IMR-90 (cell line): ENCODE data around the gene EPHA2. TPM values are rescaled to one million over a fixed set of nuclear protein-coding genes. Genes with fewer than 3 reads are reported as not detected.

Source experiments
- ATAC-seq: fragments of 200-7000 bp; cut with Tn5 transposase; 2 replicates; pipeline ENCODE4 v1.9.1; 2020; ENCODE audit warnings: low read depth, mild to moderate bottlenecking, moderate library complexity
- BruUV-seq: library from RNA; stranded (reverse); fragments of 400-500 nt; replicated peaks from 2 replicates; lab custom pipeline; 2021; lab: Mats Ljungman, UMichigan
- CTCF ChIA-PET: fragments of 300-600 bp; formaldehyde crosslinking; extraction: SDS; loops from one replicate; lab custom pipeline; 2021; ENCODE audit warnings: antibody characterized with exemption; lab: Yijun Ruan, JAX
- POLR2A ChIA-PET: fragments of 300-600 bp; sonication (Branson Sonifier 250); formaldehyde crosslinking; loops from one replicate; lab custom pipeline; 2022; ENCODE audit warnings: antibody characterized with exemption; ENCODE audit not compliant: unreplicated experiment; lab: Charles Lee
- DNase-seq: peaks from one replicate; pipeline ENCODE4 v3.0.0; 2013
- H2AFZ ChIP-seq: replicated peaks from 2 replicates; pipeline ENCODE3; 2013; ENCODE audit warnings: low read length, mild to moderate bottlenecking; ENCODE audit not compliant: poor library complexity
- H2AK5ac ChIP-seq: 2 replicates; pipeline ENCODE4 v1.6.1; 2013; ENCODE audit warnings: low read depth, low read length, inconsistent platforms
- H2AK9ac ChIP-seq: replicated peaks from 2 replicates; pipeline ENCODE3; 2013; ENCODE audit warnings: mild to moderate bottlenecking, low read depth, low read length, moderate library complexity; ENCODE audit not compliant: poor library complexity
- H2BK120ac ChIP-seq: 2 replicates; pipeline ENCODE4 v1.6.1; 2013; ENCODE audit warnings: low read depth, low read length, inconsistent platforms
- H2BK15ac ChIP-seq: 3 replicates; pipeline ENCODE4 v1.6.1; 2013; ENCODE audit warnings: low read depth, low read length, inconsistent platforms
- H2BK20ac ChIP-seq: 2 replicates; pipeline ENCODE4 v1.6.1; 2013; ENCODE audit warnings: low read depth, mild to moderate bottlenecking, inconsistent platforms, low read length, moderate library complexity
- H2BK5ac ChIP-seq: 2 replicates; pipeline ENCODE4 v1.6.1; 2013; ENCODE audit warnings: mild to moderate bottlenecking, low read depth, low read length, inconsistent platforms; ENCODE audit not compliant: poor library complexity, severe bottlenecking
- H3K14ac ChIP-seq: replicated peaks from 2 replicates; pipeline ENCODE4 v1.6.1; 2013; ENCODE audit warnings: low read depth, low read length, inconsistent platforms
- H3K18ac ChIP-seq: 2 replicates; pipeline ENCODE4 v1.6.1; 2013; ENCODE audit warnings: low read depth, low read length, control low read depth
- H3K23ac ChIP-seq: 2 replicates; pipeline ENCODE4 v1.6.1; 2013; ENCODE audit warnings: low read depth, low read length, inconsistent platforms
- H3K27ac ChIP-seq: 2 replicates; pipeline ENCODE4 v1.5.1; 2013; ENCODE audit warnings: mild to moderate bottlenecking, control low read depth, low read length; ENCODE audit not compliant: insufficient read depth
- H3K27me3 ChIP-seq: 2 replicates; pipeline ENCODE4 v1.6.1; 2013; ENCODE audit warnings: low read length; ENCODE audit not compliant: control insufficient read depth, insufficient read depth
- H3K36me3 ChIP-seq: 2 replicates; pipeline ENCODE4 v1.6.1; 2013; ENCODE audit warnings: low read length, mixed read lengths; ENCODE audit not compliant: control insufficient read depth, insufficient read depth
- H3K4ac ChIP-seq: 2 replicates; pipeline ENCODE4 v1.6.1; 2013; ENCODE audit warnings: low read depth, low read length, inconsistent platforms
- H3K4me1 ChIP-seq: 2 replicates; pipeline ENCODE4 v1.6.1; 2013; ENCODE audit warnings: low read length, mixed read lengths; ENCODE audit not compliant: control insufficient read depth, insufficient read depth
- H3K4me2 ChIP-seq: 2 replicates; pipeline ENCODE4 v1.6.1; 2013; ENCODE audit warnings: low read depth, mild to moderate bottlenecking, control low read depth, low read length, moderate library complexity
- H3K4me3 ChIP-seq: 2 replicates; pipeline ENCODE4 v1.5.1; 2013; ENCODE audit warnings: low read depth, mild to moderate bottlenecking, control low read depth, low read length, moderate library complexity; ENCODE audit not compliant: insufficient read depth
- H3K56ac ChIP-seq: 2 replicates; pipeline ENCODE4 v1.6.1; 2013; ENCODE audit warnings: low read length, inconsistent platforms; ENCODE audit not compliant: insufficient read depth; ENCODE audit errors: extremely low read depth
- H3K79me1 ChIP-seq, 2 experiments: 2 replicates each; pipeline ENCODE4 v1.6.1; 2013; ENCODE audit warnings: low read length in 2 of 2, inconsistent platforms in 1 of 2, low read depth in 1 of 2
- H3K9ac ChIP-seq: 2 replicates; pipeline ENCODE4 v1.6.1; 2013; ENCODE audit warnings: low read depth, low read length, control low read depth
- H3K9me1 ChIP-seq: 2 replicates; pipeline ENCODE4 v1.6.1; 2013; ENCODE audit warnings: low read length, inconsistent platforms; ENCODE audit not compliant: insufficient read depth
- H3K9me3 ChIP-seq: 2 replicates; pipeline ENCODE4 v1.6.1; 2013; ENCODE audit warnings: low read length; ENCODE audit not compliant: control insufficient read depth, insufficient read depth
- H4K20me1 ChIP-seq: 2 replicates; pipeline ENCODE4 v1.6.1; 2013; ENCODE audit warnings: low read length, inconsistent platforms; ENCODE audit not compliant: insufficient read depth
- H4K5ac ChIP-seq: 2 replicates; pipeline ENCODE4 v1.6.1; 2013; ENCODE audit warnings: mild to moderate bottlenecking, low read depth, low read length, control low read depth
- H4K8ac ChIP-seq, 2 experiments: 2 replicates each; pipeline ENCODE4 v1.6.1; 2013; ENCODE audit warnings: low read depth in 2 of 2, low read length in 2 of 2, control low read depth in 1 of 2, inconsistent platforms in 1 of 2
- H4K91ac ChIP-seq: 2 replicates; pipeline ENCODE4 v1.6.1; 2013; ENCODE audit warnings: low read depth, low read length, inconsistent platforms; ENCODE audit not compliant: insufficient read depth
- BHLHE40 ChIP-seq: fragments of 150-350 bp; IDR thresholded peaks from 2 replicates; pipeline ENCODE4 v1.6.1; 2016; ENCODE audit warnings: mild to moderate bottlenecking, low read depth, low read length
- CEBPB ChIP-seq: IDR thresholded peaks from 2 replicates; pipeline ENCODE4 v1.6.1; 2012; ENCODE audit warnings: low read depth, low read length, improper control_type of control experiment
- CHD1 ChIP-seq: IDR thresholded peaks from 2 replicates; pipeline ENCODE4 v1.6.1; 2012; ENCODE audit warnings: low read depth, low read length, improper control_type of control experiment
- CTCF ChIP-seq: conservative IDR thresholded peaks from 2 replicates; pipeline ENCODE4 v1.5.1; 2012; ENCODE audit warnings: mild to moderate bottlenecking, low read depth, low read length, improper control_type of control experiment
- ELK1 ChIP-seq: fragments of 150-350 bp; IDR thresholded peaks from 2 replicates; pipeline ENCODE4 v1.6.1; 2016; ENCODE audit warnings: low read depth, mild to moderate bottlenecking, low read length, moderate library complexity, borderline replicate concordance
- MAZ ChIP-seq: IDR thresholded peaks from 2 replicates; pipeline ENCODE4 v1.6.1; 2012; ENCODE audit warnings: low read depth, mild to moderate bottlenecking, low read length, improper control_type of control experiment, moderate library complexity, borderline replicate concordance
- MXI1 ChIP-seq: IDR thresholded peaks from 2 replicates; pipeline ENCODE4 v1.6.1; 2012; ENCODE audit warnings: low read depth, mild to moderate bottlenecking, low read length, moderate library complexity, borderline replicate concordance
- NFE2L2 ChIP-seq: fragments of 150-350 bp; IDR thresholded peaks from 2 replicates; pipeline ENCODE4 v1.6.1; 2016; ENCODE audit warnings: low read depth, mild to moderate bottlenecking, low read length
- RAD21 ChIP-seq: IDR thresholded peaks from 2 replicates; pipeline ENCODE4 v1.6.1; 2012; ENCODE audit warnings: low read length, improper control_type of control experiment
- RCOR1 ChIP-seq: IDR thresholded peaks from 2 replicates; pipeline ENCODE4 v1.6.1; 2012; ENCODE audit warnings: mild to moderate bottlenecking, low read length, improper control_type of control experiment; ENCODE audit not compliant: insufficient replicate concordance
- RFX5 ChIP-seq: IDR thresholded peaks from 2 replicates; pipeline ENCODE4 v1.8.0; 2012; ENCODE audit warnings: low read depth, mild to moderate bottlenecking, low read length, moderate library complexity
- SMC3 ChIP-seq: fragments of 150-350 bp; IDR thresholded peaks from 2 replicates; pipeline ENCODE4 v1.6.1; 2016; ENCODE audit warnings: low read depth, mild to moderate bottlenecking, antibody characterized with exemption, low read length, moderate library complexity
- USF2 ChIP-seq: fragments of 150-350 bp; IDR thresholded peaks from 2 replicates; pipeline ENCODE4 v1.6.1; 2017; ENCODE audit warnings: mild to moderate bottlenecking, antibody characterized with exemption, low read length, low read depth
- WGBS, 2 experiments: methylation state at CpG; one replicate each; pipeline versions ENCODE4 v1.1.5 to v1.1.7; 2013; ENCODE audit warnings: missing lambda C conversion rate in 2 of 2; ENCODE audit not compliant: insufficient read length in 1 of 2; ENCODE audit errors: extremely low coverage in 2 of 2; 5-methylcytosine and 5-hydroxymethylcytosine counted together
- dilution Hi-C: fragments of 300-500 bp; cut with HindIII; formaldehyde crosslinking; loops from one replicate; pipeline ENCODE4 v1.14.3; 2018; ENCODE audit warnings: low sequenced_read_pairs; ENCODE audit not compliant: unreplicated experiment
- in situ Hi-C: fragments of 300-500 bp; cut with MboI; formaldehyde crosslinking; loops from 3 replicates; pipeline ENCODE4 v1.14.3; 2019; ENCODE audit warnings: low sequenced_read_pairs, inconsistent platforms, mixed read lengths
- intact Hi-C: fragments of 100-400 bp; cut with micrococcal nuclease; formaldehyde crosslinking; loops from 2 replicates; pipeline ENCODE4 v1.10.0; 2022
- polyA plus RNA-seq, 3 experiments: library from polyadenylated mRNA; depleted of rRNA; stranded (reverse); fragments of >200 nt; gene quantifications; 2 replicates each; pipeline ENCODE4 v1.2.3, GENCODE V29; 2012; ENCODE audit warnings: low replicate concordance in 1 of 3
- total RNA-seq: library from RNA; depleted of rRNA; stranded (reverse); fragments of >200 nt; gene quantifications from 2 replicates; pipeline ENCODE4 v1.2.3, GENCODE V29; 2012

The EPHA2 gene
- total and polyA plus RNA-seq, 2 of the 4 experiments (the other 2 are of a cell fraction), result 24.0 to 72.6 TPM

- intact Hi-C loops (no loop called here), dilution Hi-C loops (no loop called here), in situ Hi-C loops (no loop called here)
- Histone ChIP-seq H2BK120ac (peak overlapping the region; percentile 75), H2AK5ac (peak overlapping the region; percentile 87), H3K23ac (no peak overlapping the region), H3K9me1 (peaks cover 8% of the 10 kb centered on the region; the same call in 1 of the 2 replicates), H3K27me3 (no peaks in the 10 kb centered on the region), H3K4me1 (peaks cover 39% of the 10 kb centered on the region), H3K9me3 (no peaks in the 10 kb centered on the region), H2AFZ (peak overlapping the region; percentile 47), H4K91ac (peak overlapping the region; percentile 77), H3K79me1 (peaks cover 0 to 7% of the 10 kb centered on the region in 2 experiments; a peak in 1 of 4 replicates), H4K8ac (peak overlapping the region in 1 of 2 experiments; percentile 80; a peak in 2 of 4 replicates), H2BK5ac (peak overlapping the region; percentile 20), H2AK9ac (peak overlapping the region; percentile 89), H3K4ac (peak overlapping the region; percentile 86), H3K27ac (no peak overlapping the region), H4K20me1 (no peaks in the 10 kb centered on the region), H3K36me3 (no peaks in the 10 kb centered on the region), H3K9ac (no peak overlapping the region), H4K5ac (peak overlapping the region; percentile 30; the same call in 1 of the 2 replicates), H3K4me2 (no peak overlapping the region), H3K4me3 (no peak overlapping the region), H2BK15ac (peak overlapping the region; percentile 89; the same call in 2 of the 3 replicates), H3K18ac (peak overlapping the region; percentile 72; the same call in 1 of the 2 replicates), H2BK20ac (peak overlapping the region; percentile 69; the same call in 1 of the 2 replicates), H3K14ac (peak overlapping the region; percentile 46; the same call in 1 of the 2 replicates), H3K56ac (peak overlapping the region; percentile 24; the same call in 1 of the 2 replicates)
- DNase-seq, result peak; percentile 50
- BruUV-seq, result no TSS peak
- 0% methylated on average over 1 of the region's 12 CpGs; no CpG with 5 or more reads in 1 of the 2 experiments for WGBS, 2 experiments
- ATAC-seq, result peak; percentile 51
- POLR2A ChIA-PET, result no interaction called here
- CTCF ChIA-PET, result no interaction called here
- TF ChIP-seq CHD1 (no peak), BHLHE40 (no peak), MXI1 (no peak), CTCF (no peak), USF2 (no peak), CEBPB (no peak), MAZ (no peak), RAD21 (no peak), RFX5 (no peak), RCOR1 (no peak), ELK1 (no peak), NFE2L2 (no peak), SMC3 (no peak)
Observed at GRCh38 chr1:16173447-16174260, 17.8 kb upstream of the EPHA2 start.
